Endodermal cell (in vitro differentiated cells): ENCODE results near the gene CRELD2. TPM values are rescaled to one million over a fixed set of nuclear protein-coding genes. Genes with fewer than 3 reads are reported as not detected.
A peak's percentile ranks its signal among the peaks of the same experiment; 100 is the strongest.

Experiments
- DNase-seq: peaks from one replicate; pipeline ENCODE4 v3.0.0-alpha.2; 2017
- H3K27ac ChIP-seq: 2 replicates; pipeline ENCODE4 v1.5.1; 2013; ENCODE audit warnings: mild to moderate bottlenecking, low read depth, low read length, moderate library complexity
- H3K27me3 ChIP-seq: 2 replicates; pipeline ENCODE4 v1.6.1; 2013; ENCODE audit warnings: mild to moderate bottlenecking, low read length, moderate library complexity; ENCODE audit not compliant: insufficient read depth, control insufficient read depth, poor library complexity, severe bottlenecking
- H3K36me3 ChIP-seq: 2 replicates; pipeline ENCODE4 v1.7.0; 2013; ENCODE audit warnings: mild to moderate bottlenecking, low read length, moderate library complexity; ENCODE audit not compliant: control insufficient read depth, insufficient read depth
- H3K4me1 ChIP-seq: one replicate; pipeline ENCODE4 v1.7.0; 2013; ENCODE audit warnings: low read length; ENCODE audit not compliant: control insufficient read depth, insufficient read depth
- H3K4me3 ChIP-seq: 2 replicates; pipeline ENCODE4 v1.5.1; 2013; ENCODE audit warnings: mild to moderate bottlenecking, low read length, moderate library complexity
- H3K9ac ChIP-seq: 2 replicates; pipeline ENCODE4 v1.6.1; 2013; ENCODE audit warnings: mild to moderate bottlenecking, low read length, moderate library complexity; ENCODE audit not compliant: poor library complexity, severe bottlenecking; ENCODE audit errors: extremely low read depth
- H3K9me3 ChIP-seq: 2 replicates; pipeline ENCODE4 v1.6.1; 2013; ENCODE audit warnings: mild to moderate bottlenecking, low read length, moderate library complexity; ENCODE audit not compliant: control insufficient read depth
- H3K27ac Mint-ChIP-seq: 2 replicates; pipeline ENCODE4 v1.8.0; 2020; ENCODE audit warnings: mixed read lengths
- H3K27me3 Mint-ChIP-seq: 2 replicates; pipeline ENCODE4 v1.8.0; 2021; ENCODE audit warnings: mild to moderate bottlenecking, mixed read lengths; ENCODE audit not compliant: insufficient read depth
- H3K36me3 Mint-ChIP-seq: 2 replicates; pipeline ENCODE4 v1.8.0; 2020; ENCODE audit warnings: low read depth, mixed read lengths
- H3K4me1 Mint-ChIP-seq: 2 replicates; pipeline ENCODE4 v1.8.0; 2020; ENCODE audit warnings: mixed read lengths
- H3K4me3 Mint-ChIP-seq: 2 replicates; pipeline ENCODE4 v1.8.0; 2020; ENCODE audit warnings: mild to moderate bottlenecking, moderate library complexity, mixed read lengths
- H3K9me3 Mint-ChIP-seq: 2 replicates; pipeline ENCODE4 v1.8.0; 2020; ENCODE audit warnings: mild to moderate bottlenecking, mixed read lengths
- WGBS, 2 experiments: methylation state at CpG; one replicate each; pipeline versions ENCODE4 v1.1.5 to v1.1.7; 2013; ENCODE audit warnings: missing lambda C conversion rate in 2 of 2, mixed read lengths in 1 of 2; ENCODE audit not compliant: insufficient coverage in 1 of 2, insufficient read length in 1 of 2; 5-methylcytosine and 5-hydroxymethylcytosine counted together
- total RNA-seq, 2 donors: library from RNA; stranded (reverse); fragmentation: NEBNext Ultra II Directional in 1 of 2; extraction: Animal tissue kit (Norgen Biotek cat#: 25700) in 1 of 2; gene quantifications; 2 replicates in 1 of 2; 3 replicates in 1 of 2; pipeline ENCODE4 v1.2.1, GENCODE V29; 2021
- TF ChIP-seq, protein P1 (sequence below): fragments of 200-600 bp; sonication (generic); conservative IDR thresholded peaks from 2 replicates; pipeline ENCODE4 v1.5.0; 2021; ENCODE audit warnings: antibody characterized with exemption, mild to moderate bottlenecking

Gene CRELD2
- total RNA-seq, 2 donors from 2014 or later: 39.8 to 62.9 TPM

DNA sequence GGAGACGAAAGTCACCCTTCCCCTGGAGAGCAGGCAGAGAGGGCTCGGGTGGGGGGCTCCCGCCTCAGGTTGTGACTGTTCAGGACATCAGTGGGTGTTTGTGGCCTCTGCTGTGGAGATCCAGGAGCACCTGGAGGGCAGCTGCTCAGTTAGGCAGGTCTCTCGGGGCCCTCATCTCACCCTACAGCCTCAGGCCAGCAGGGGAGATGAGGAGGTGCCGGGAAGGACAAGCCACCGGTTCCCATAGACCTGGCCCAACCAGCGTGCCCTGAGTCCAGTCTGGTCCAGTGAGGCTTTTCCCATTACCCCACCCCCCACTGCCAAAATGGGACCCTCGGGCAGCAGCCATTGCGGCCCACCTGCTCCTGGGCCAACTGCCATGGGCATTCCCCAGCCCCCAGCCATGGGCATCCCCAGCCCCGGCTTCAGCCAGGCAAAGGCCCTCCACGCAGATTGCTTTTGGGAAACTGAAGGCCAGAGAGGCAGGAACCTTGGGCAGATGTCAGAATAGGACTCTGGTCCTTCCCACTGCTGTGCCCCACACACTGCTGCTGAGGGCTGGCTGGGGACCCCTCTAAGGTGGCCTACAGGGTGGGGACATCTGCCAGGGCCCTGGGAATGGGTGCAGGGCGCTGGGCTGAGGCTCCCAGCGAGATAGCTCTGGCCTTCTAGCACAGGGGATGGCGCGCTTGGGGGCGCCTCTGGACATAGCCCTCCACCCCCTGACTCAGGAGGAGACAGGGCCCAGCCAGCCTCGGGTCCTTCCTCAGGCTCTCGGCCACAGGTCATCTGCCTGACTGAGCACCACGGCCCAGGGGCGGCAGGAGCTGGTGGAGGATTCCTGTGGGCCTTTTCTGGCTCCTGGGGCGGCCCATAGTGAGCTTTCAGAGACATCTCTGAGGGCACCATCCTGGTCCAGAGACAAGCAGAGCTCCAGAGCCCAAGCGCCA is 46.9 kb downstream of the CRELD2 start:
- peaks cover 18% of the 10 kb centered on the region for H3K36me3 ChIP-seq
- peaks cover 9% of the 10 kb centered on the region for H3K27me3 ChIP-seq
- WGBS, 2 experiments: 92 to 96% methylated on average over 12 to 22 of the region's 22 CpGs
- peaks cover 6% of the 10 kb centered on the region for H3K4me1 ChIP-seq
- Mint-ChIP-seq H3K9me3 (no peaks in the 10 kb centered on the region), H3K36me3 (peaks cover 9% of the 10 kb centered on the region), H3K4me3 (no peak overlapping the region), H3K27me3 (no peaks in the 10 kb centered on the region), H3K4me1 (no peaks in the 10 kb centered on the region), H3K27ac (no peak overlapping the region)
- TF ChIP-seq, protein P1, sequence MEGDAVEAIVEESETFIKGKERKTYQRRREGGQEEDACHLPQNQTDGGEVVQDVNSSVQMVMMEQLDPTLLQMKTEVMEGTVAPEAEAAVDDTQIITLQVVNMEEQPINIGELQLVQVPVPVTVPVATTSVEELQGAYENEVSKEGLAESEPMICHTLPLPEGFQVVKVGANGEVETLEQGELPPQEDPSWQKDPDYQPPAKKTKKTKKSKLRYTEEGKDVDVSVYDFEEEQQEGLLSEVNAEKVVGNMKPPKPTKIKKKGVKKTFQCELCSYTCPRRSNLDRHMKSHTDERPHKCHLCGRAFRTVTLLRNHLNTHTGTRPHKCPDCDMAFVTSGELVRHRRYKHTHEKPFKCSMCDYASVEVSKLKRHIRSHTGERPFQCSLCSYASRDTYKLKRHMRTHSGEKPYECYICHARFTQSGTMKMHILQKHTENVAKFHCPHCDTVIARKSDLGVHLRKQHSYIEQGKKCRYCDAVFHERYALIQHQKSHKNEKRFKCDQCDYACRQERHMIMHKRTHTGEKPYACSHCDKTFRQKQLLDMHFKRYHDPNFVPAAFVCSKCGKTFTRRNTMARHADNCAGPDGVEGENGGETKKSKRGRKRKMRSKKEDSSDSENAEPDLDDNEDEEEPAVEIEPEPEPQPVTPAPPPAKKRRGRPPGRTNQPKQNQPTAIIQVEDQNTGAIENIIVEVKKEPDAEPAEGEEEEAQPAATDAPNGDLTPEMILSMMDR: no peak
- H3K9me3 ChIP-seq: no peaks in the 10 kb centered on the region
- H3K9ac ChIP-seq: no peak overlapping the region
- DNase-seq: peak; percentile 50
- H3K4me3 ChIP-seq: no peak overlapping the region
- no peak overlapping the region for H3K27ac ChIP-seq

DNA sequence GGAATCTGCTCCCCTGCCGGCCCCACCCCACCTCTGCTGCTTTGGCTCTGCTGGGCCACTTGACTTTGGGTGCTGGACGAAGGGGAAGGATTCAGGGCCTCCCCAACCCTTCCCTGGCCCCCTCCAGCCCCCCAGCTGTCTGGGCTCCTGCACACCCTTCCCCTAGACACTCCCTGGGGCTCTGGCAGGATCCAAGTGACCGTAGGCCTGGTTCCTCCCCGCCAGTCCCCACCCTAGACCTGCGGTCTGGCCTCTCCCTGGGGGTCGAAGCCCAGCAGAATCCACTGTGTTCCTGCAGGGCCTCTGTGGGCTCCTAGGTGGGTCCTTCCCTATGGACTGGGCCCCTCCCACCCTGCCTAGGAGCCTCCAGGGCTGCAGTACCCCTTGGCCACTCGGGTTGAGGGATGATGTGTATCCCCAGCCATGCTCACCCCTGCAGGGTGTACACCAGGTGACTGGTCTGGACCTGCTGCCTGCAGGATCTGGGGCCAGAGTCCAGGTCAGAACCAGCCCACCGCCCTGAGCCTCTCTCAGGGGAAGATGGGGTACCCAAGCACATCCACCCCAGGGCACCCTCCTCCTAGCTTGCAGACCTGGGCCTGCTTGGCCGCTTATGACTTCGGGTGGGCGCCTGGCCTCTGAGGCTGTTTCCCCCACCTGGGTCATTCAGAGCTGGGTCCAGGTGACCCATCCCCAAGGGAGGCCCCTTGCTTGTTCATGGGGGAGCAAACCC is 47.8 kb downstream of the CRELD2 start:
- 92 to 98% methylated on average over 7 to 11 of the region's 11 CpGs for WGBS, 2 experiments
- H3K4me3 Mint-ChIP-seq: no peak overlapping the region

More for the DNA sequence above, 47.8 kb downstream of the CRELD2 start:
- Histone ChIP-seq H3K9me3 (no peaks in the 10 kb centered on the region), H3K4me3 (no peak overlapping the region), H3K9ac (no peak overlapping the region), H3K27me3 (peaks cover 17% of the 10 kb centered on the region), H3K36me3 (peaks cover 18% of the 10 kb centered on the region), H3K4me1 (peaks cover 6% of the 10 kb centered on the region), H3K27ac (no peak overlapping the region)
- DNase-seq: peak; percentile 53
- Mint-ChIP-seq H3K36me3 (peaks cover 9% of the 10 kb centered on the region), H3K9me3 (no peaks in the 10 kb centered on the region), H3K27ac (no peak overlapping the region), H3K4me1 (peaks cover 4% of the 10 kb centered on the region), H3K27me3 (peaks cover 8% of the 10 kb centered on the region)
- TF ChIP-seq, protein P1: no peak
